Psoas muscle (tissue), 8 donors: ENCODE data around the gene CEP85. TPM values are rescaled to one million over a fixed set of nuclear protein-coding genes. Genes with fewer than 3 reads are reported as not detected.

Experiments used
- ATAC-seq, 4 donors: fragments of 200-7000 bp; cut with Tn5 transposase; one replicate each; pipeline ENCODE4 v1.9.1; 2020; ENCODE audit warnings: moderate library complexity in 3 of 4, mild to moderate bottlenecking in 2 of 4
- DNase-seq, 2 donors: peaks; one replicate each; pipeline ENCODE4 v3.0.0-alpha.2; 2020
- H3K27ac ChIP-seq: fragments of 200-600 bp; one replicate; pipeline ENCODE4 v1.8.0; 2022
- H3K27me3 ChIP-seq, 3 donors: fragments of 200-600 bp in 1 of 3; one replicate each; pipeline versions ENCODE4 v1.6.1 to v1.8.0; 2013 to 2022; ENCODE audit warnings: low read length in 2 of 3, mild to moderate bottlenecking in 2 of 3, moderate library complexity in 1 of 3; ENCODE audit not compliant: insufficient read depth in 3 of 3
- H3K36me3 ChIP-seq, 2 donors: fragments of 200-600 bp in 1 of 2; one replicate each; pipeline versions ENCODE4 v1.6.1 to v1.8.0; 2013 to 2022; ENCODE audit warnings: low read depth in 1 of 2, mild to moderate bottlenecking in 1 of 2, moderate library complexity in 1 of 2; ENCODE audit not compliant: insufficient read depth in 1 of 2
- H3K4me1 ChIP-seq: fragments of 200-600 bp; one replicate; pipeline ENCODE4 v1.8.0; 2022
- H3K4me3 ChIP-seq: fragments of 200-600 bp; one replicate; pipeline ENCODE4 v1.8.0; 2022; ENCODE audit warnings: mild to moderate bottlenecking
- H3K9me3 ChIP-seq: fragments of 200-600 bp; one replicate; pipeline ENCODE4 v1.8.0; 2022
- CTCF ChIP-seq: fragments of 200-600 bp; IDR thresholded peaks from one replicate; pipeline ENCODE4 v1.8.0; 2022; ENCODE audit warnings: antibody characterized with exemption
- WGBS, 3 donors: extraction: QIAGEN DNeasy Blood & Tissue Kit; methylation state at CpG; one replicate each; pipeline versions ENCODE4 v1.1.6 to v1.1.7; 2013; 5-methylcytosine and 5-hydroxymethylcytosine counted together
- intact Hi-C, 2 donors: fragments of 100-400 bp; cut with DNase I; formaldehyde crosslinking; loops; one replicate each; pipeline versions ENCODE4 v1.11.0 to v1.14.2; 2022
- polyA plus RNA-seq, 3 donors: library from polyadenylated mRNA; stranded (reverse); fragments of 200-250 nt; gene quantifications; one replicate each; pipeline ENCODE4 v1.2.3, GENCODE V29; 2013
- total RNA-seq, 4 donors: library from RNA; stranded (reverse); fragmentation: NEBNext Ultra II Directional in 2 of 4; extraction: Animal tissue kit (Norgen Biotek cat#: 25700) in 2 of 4; gene quantifications; one replicate each; pipeline versions ENCODE4 v1.2.1 to v1.2.4, GENCODE V29; 2021 to 2023
- donor health status: healthy with polysubstance abuse.
- donor health status: DM: no; HTN: no; CAD: no; lungs with moderate emphysema.
- donor health status: Bipolar disorder and iron deficiency.
- donor health status: healthy.
- donor health status: DM: yes; HTN: yes; CAD: no.
- donor health status: DM: no; HTN: no; CAD: no.
- donor health status: DM: no; HTN: no; CAD: no.
- donor health status: DM: yes; HTN: yes; CAD: no.

CEP85 gene
- total and polyA plus RNA-seq, 7 donors = 14.8 to 52.5 (median 24.2) TPM

- Histone ChIP-seq H3K27me3 (no peaks in the 10 kb centered on the region), H3K4me1 (peaks cover 75% of the 10 kb centered on the region), H3K4me3 (no peak overlapping the region), H3K9me3 (no peaks in the 10 kb centered on the region), H3K27ac (peak overlapping the region; percentile 92), H3K36me3 (peaks cover 4 to 26% of the 10 kb centered on the region in 2 donors)
- ATAC-seq (no peak), DNase-seq (peak in 1 of 2 donors; percentile 46)
- no peak for TF ChIP-seq CTCF
- intact Hi-C loops = no loop called here
- 30 to 45% (median 36%) methylated on average over 14 to 15 of the region's 15 CpGs for WGBS, 3 donors
Measured at GRCh38 chr1:26281971-26282370, 48.0 kb downstream of the CEP85 start.

- no peak for TF ChIP-seq CTCF
- H3K4me3 ChIP-seq = no peak overlapping the region
- no peaks in the 10 kb centered on the region for H3K9me3 ChIP-seq
- DNase-seq (no peak), ATAC-seq (no peak)
- H3K27me3 ChIP-seq = no peaks in the 10 kb centered on the region
- peak overlapping the region; percentile 92 for H3K27ac ChIP-seq
- 71 to 86% (median 75%) methylated on average over 17 to 22 of the region's 22 CpGs for WGBS, 3 donors
- intact Hi-C loops = no loop called here
- H3K4me1 ChIP-seq = peaks cover 70% of the 10 kb centered on the region
- H3K36me3 ChIP-seq = peaks cover 0 to 21% of the 10 kb centered on the region in 2 donors
Measured at GRCh38 chr1:26282401-26282918, 48.5 kb downstream of the CEP85 start.

GRCh38 chr1:26283279-26283853 is 49.4 kb downstream of the CEP85 start:
- ATAC-seq = no peak
- intact Hi-C loops = no loop called here
- peaks cover 0 to 12% of the 10 kb centered on the region in 2 donors for H3K36me3 ChIP-seq
- no peaks in the 10 kb centered on the region for H3K27me3 ChIP-seq
- H3K27ac ChIP-seq = peak overlapping the region; percentile 80
- H3K4me1 ChIP-seq = peaks cover 63% of the 10 kb centered on the region
- no peak for DNase-seq
- no peak for TF ChIP-seq CTCF
- H3K4me3 ChIP-seq = no peak overlapping the region
- 54 to 78% (median 59%) methylated on average over 4 of the region's 4 CpGs for WGBS, 3 donors
- no peaks in the 10 kb centered on the region for H3K9me3 ChIP-seq

GRCh38 chr1:26283871-26284596 is 50.0 kb downstream of the CEP85 start:
- Histone ChIP-seq H3K4me3 (no peak overlapping the region), H3K36me3 (peaks cover 0 to 9% of the 10 kb centered on the region in 2 donors), H3K27ac (peak overlapping the region; percentile 80), H3K4me1 (peaks cover 60% of the 10 kb centered on the region), H3K9me3 (no peaks in the 10 kb centered on the region), H3K27me3 (no peaks in the 10 kb centered on the region)
- TF ChIP-seq CTCF = no peak
- WGBS, 3 donors = 63 to 88% (median 69%) methylated on average over 12 of the region's 12 CpGs
- intact Hi-C loops = no loop called here
- ATAC-seq = no peak
- DNase-seq = no peak
